Body of pancreas (tissue), 4 donors: ENCODE measurements around the gene CCDC141.

Experiments used
- POLR2A ChIP-seq, 3 donors: fragments of 450-650 bp; IDR thresholded peaks; one replicate each; pipeline ENCODE4 v1.6.1; 2016; ENCODE audit warnings: antibody characterized with exemption in 3 of 3, mild to moderate bottlenecking in 2 of 3
- TF ChIP-seq, protein P1 (sequence below), 7 experiments: fragments of 450-650 bp in 4 of 7; fragments of 200-600 bp in 3 of 7; sonication (generic) in 3 of 7; IDR thresholded peaks; one replicate each; pipeline ENCODE4 v1.5.1; 2016 to 2019; ENCODE audit warnings: antibody characterized with exemption in 7 of 7

DNA sequence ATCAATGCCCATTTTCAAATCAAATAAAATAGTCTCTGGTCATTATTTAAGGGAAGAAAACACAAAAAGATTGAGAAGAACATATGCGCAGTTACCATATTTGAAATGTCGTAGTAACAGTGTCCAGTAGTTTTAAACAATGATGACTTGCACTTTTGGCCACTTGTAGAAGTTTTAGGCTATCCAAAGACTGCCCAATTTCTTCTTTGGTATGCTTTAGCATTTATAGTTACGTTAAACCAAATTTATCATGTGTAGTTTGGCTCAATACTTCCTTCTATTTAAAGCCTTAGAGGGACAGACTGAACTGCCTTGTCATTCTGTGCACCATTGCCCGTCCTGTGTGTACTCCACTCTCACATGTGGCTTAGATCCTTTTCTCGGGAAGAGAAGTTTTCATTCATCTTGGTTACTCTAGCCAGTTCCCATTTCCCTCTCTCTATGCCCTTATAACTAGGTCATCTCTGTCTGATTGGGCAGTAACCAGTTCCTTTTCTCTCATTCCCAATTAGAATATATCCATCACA, 157.9 kb downstream of the CCDC141 start:
- TF ChIP-seq, protein P1, sequence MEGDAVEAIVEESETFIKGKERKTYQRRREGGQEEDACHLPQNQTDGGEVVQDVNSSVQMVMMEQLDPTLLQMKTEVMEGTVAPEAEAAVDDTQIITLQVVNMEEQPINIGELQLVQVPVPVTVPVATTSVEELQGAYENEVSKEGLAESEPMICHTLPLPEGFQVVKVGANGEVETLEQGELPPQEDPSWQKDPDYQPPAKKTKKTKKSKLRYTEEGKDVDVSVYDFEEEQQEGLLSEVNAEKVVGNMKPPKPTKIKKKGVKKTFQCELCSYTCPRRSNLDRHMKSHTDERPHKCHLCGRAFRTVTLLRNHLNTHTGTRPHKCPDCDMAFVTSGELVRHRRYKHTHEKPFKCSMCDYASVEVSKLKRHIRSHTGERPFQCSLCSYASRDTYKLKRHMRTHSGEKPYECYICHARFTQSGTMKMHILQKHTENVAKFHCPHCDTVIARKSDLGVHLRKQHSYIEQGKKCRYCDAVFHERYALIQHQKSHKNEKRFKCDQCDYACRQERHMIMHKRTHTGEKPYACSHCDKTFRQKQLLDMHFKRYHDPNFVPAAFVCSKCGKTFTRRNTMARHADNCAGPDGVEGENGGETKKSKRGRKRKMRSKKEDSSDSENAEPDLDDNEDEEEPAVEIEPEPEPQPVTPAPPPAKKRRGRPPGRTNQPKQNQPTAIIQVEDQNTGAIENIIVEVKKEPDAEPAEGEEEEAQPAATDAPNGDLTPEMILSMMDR (IDR thresholded peaks at IDR 0.05): no peak
- no peak for TF ChIP-seq POLR2A (IDR thresholded peaks at IDR 0.05)
